HCT116 (cell line): ENCODE measurements around the gene MEOX1. TPM values are rescaled to one million over a fixed set of nuclear protein-coding genes. Genes with fewer than 3 reads are reported as not detected.

Experiments used
- ATAC-seq: fragments of 200-7000 bp; cut with Tn5 transposase; 2 replicates; pipeline ENCODE4 v1.9.1; 2020; ENCODE audit warnings: mild to moderate bottlenecking, moderate library complexity
- BruUV-seq: library from RNA; stranded (reverse); fragments of 400-500 nt; replicated peaks from 2 replicates; lab custom pipeline; 2021; lab: Mats Ljungman, UMichigan
- CTCF ChIA-PET: fragments of 300-600 bp; sonication (Branson Sonifier 250); formaldehyde crosslinking; loops from one replicate; lab custom pipeline; 2021; ENCODE audit warnings: antibody characterized with exemption; lab: Charles Lee
- POLR2A ChIA-PET: fragments of 300-600, 350-600 bp; sonication (Branson Sonifier 250); formaldehyde crosslinking; loops from one replicate; lab custom pipeline; 2021; ENCODE audit warnings: antibody characterized with exemption; lab: Charles Lee
- RAD21 ChIA-PET, 2 experiments: fragments of 300-600 bp; sonication (Branson Sonifier 250); formaldehyde crosslinking; loops; one replicate each; lab custom pipeline; 2023; ENCODE audit warnings: low total read pairs in 2 of 2; ENCODE audit not compliant: uncharacterized antibody in 2 of 2, unreplicated experiment in 2 of 2, low non-redundant PET in 1 of 2; lab: Charles Lee
- DNase-seq: peaks from one replicate; pipeline ENCODE4 v3.0.0-alpha.2; 2010; ENCODE audit warnings: low read depth, low spot score
- H2AFZ ChIP-seq: fragments of 200-600 bp; shearing (Covaris generic), sonication (generic); 2 replicates; pipeline ENCODE4 v1.6.1; 2017; ENCODE audit warnings: low read depth, mixed run types, mixed read lengths, antibody characterized with exemption, low read length; ENCODE audit not compliant: poor library complexity, severe bottlenecking
- H3K27ac ChIP-seq: 2 replicates; pipeline ENCODE4 v1.5.1; 2012; ENCODE audit warnings: low read depth, low read length
- H3K27me3 ChIP-seq: fragments of 200-600 bp; sonication (generic); 2 replicates; pipeline ENCODE4 v1.6.1; 2016; ENCODE audit warnings: mixed run types, low read length, mixed read lengths; ENCODE audit not compliant: insufficient read depth
- H3K36me3 ChIP-seq, 2 experiments: fragments of 200-500 bp in 1 of 2; fragments of 200-600 bp in 1 of 2; sonication (Bioruptor generic) in 1 of 2; sonication (generic) in 1 of 2; 2 replicates each; pipeline versions ENCODE4 v1.5.1 to v1.6.1; 2014 to 2016; ENCODE audit warnings: low read length in 2 of 2, inconsistent platforms in 1 of 2, mixed read lengths in 1 of 2, mixed run types in 1 of 2; ENCODE audit not compliant: insufficient read depth in 2 of 2, control insufficient read depth in 1 of 2
- H3K4me1 ChIP-seq, 2 experiments: fragments of 200-600 bp in 1 of 2; sonication (generic) in 1 of 2; 2 replicates each; pipeline versions ENCODE4 v1.5.1 to v1.6.1; 2012 to 2017; ENCODE audit warnings: low read length in 2 of 2, inconsistent platforms in 1 of 2, mild to moderate bottlenecking in 1 of 2, mixed read lengths in 1 of 2, mixed run types in 1 of 2, moderate library complexity in 1 of 2; ENCODE audit not compliant: insufficient read depth in 2 of 2, control insufficient read depth in 1 of 2
- H3K4me2 ChIP-seq: fragments of 200-600 bp; sonication (generic); 2 replicates; pipeline ENCODE4 v1.6.1; 2017; ENCODE audit warnings: mixed run types, low read length, mixed read lengths
- H3K4me3 ChIP-seq, 2 experiments: fragments of 200-600 bp in 1 of 2; sonication (generic) in 1 of 2; replicated peaks in 1 of 2; 2 replicates each; pipeline ENCODE4 v1.5.1; 2011 to 2016; ENCODE audit warnings: low read length in 2 of 2, control low read depth in 1 of 2, low read depth in 1 of 2, mild to moderate bottlenecking in 1 of 2, mixed read lengths in 1 of 2, mixed run types in 1 of 2
- H3K79me2 ChIP-seq: fragments of 200-600 bp; sonication (generic); 2 replicates; pipeline ENCODE4 v1.6.1; 2017; ENCODE audit warnings: mild to moderate bottlenecking, mixed run types, low read length, moderate library complexity, mixed read lengths; ENCODE audit not compliant: insufficient read depth
- H3K9ac ChIP-seq: fragments of 200-600 bp; sonication (generic); 2 replicates; pipeline ENCODE4 v1.6.1; 2016; ENCODE audit warnings: low read length, mixed read lengths
- H3K9me2 ChIP-seq: fragments of 200-600 bp; sonication (generic), shearing (Covaris generic); 2 replicates; pipeline ENCODE4 v1.6.1; 2017; ENCODE audit warnings: mixed run types, mild to moderate bottlenecking, moderate library complexity; ENCODE audit not compliant: insufficient read depth
- H3K9me3 ChIP-seq, 2 experiments: fragments of 200-500 bp in 1 of 2; fragments of 200-600 bp in 1 of 2; sonication (Bioruptor generic) in 1 of 2; sonication (generic) in 1 of 2; 2 replicates each; pipeline ENCODE4 v1.6.1; 2014 to 2017; ENCODE audit warnings: low read length in 2 of 2, mixed read lengths in 2 of 2, inconsistent platforms in 1 of 2, low read depth in 1 of 2, mild to moderate bottlenecking in 1 of 2, mixed run types in 1 of 2, moderate library complexity in 1 of 2; ENCODE audit not compliant: control insufficient read depth in 1 of 2, insufficient read depth in 1 of 2
- H4K20me1 ChIP-seq: fragments of 200-600 bp; sonication (generic), shearing (Covaris generic); 2 replicates; pipeline ENCODE4 v1.6.1; 2017; ENCODE audit warnings: mixed run types, mild to moderate bottlenecking, moderate library complexity; ENCODE audit not compliant: insufficient read depth
- CBX3 ChIP-seq: IDR thresholded peaks from 2 replicates; pipeline ENCODE4 v1.6.1; 2012; ENCODE audit warnings: low read depth
- CEBPB ChIP-seq: IDR thresholded peaks from 2 replicates; pipeline ENCODE4 v1.6.1; 2012; ENCODE audit warnings: low read depth
- EGR1 ChIP-seq: IDR thresholded peaks from 2 replicates; pipeline ENCODE4 v1.6.1; 2012; ENCODE audit warnings: low read depth
- ELF1 ChIP-seq: IDR thresholded peaks from 2 replicates; pipeline ENCODE4 v1.6.1; 2012; ENCODE audit warnings: low read depth, borderline replicate concordance
- EZH2 ChIP-seq: fragments of 200-600 bp; sonication (generic); IDR thresholded peaks from 2 replicates; pipeline ENCODE4 v1.6.1; 2017; ENCODE audit warnings: antibody characterized with exemption, mixed run types
- EZH2phosphoT487 ChIP-seq: fragments of 200-600 bp; IDR thresholded peaks from 2 replicates; pipeline ENCODE4 v1.6.1; 2018; ENCODE audit warnings: antibody characterized with exemption, borderline replicate concordance
- FOSL1 ChIP-seq: IDR thresholded peaks from 2 replicates; pipeline ENCODE4 v1.6.1; 2012; ENCODE audit warnings: low read depth
- POLR2AphosphoS5 ChIP-seq: IDR thresholded peaks from 2 replicates; pipeline ENCODE4 v1.6.1; 2011; ENCODE audit warnings: mild to moderate bottlenecking, low read depth, low read length, moderate library complexity
- RAD21 ChIP-seq: IDR thresholded peaks from 2 replicates; pipeline ENCODE4 v1.6.1; 2012; ENCODE audit warnings: low read depth, mild to moderate bottlenecking
- SIN3A ChIP-seq: IDR thresholded peaks from 2 replicates; pipeline ENCODE4 v1.6.1; 2012; ENCODE audit warnings: low read depth
- SP1 ChIP-seq: IDR thresholded peaks from 2 replicates; pipeline ENCODE4 v1.6.1; 2012; ENCODE audit warnings: low read depth
- TCF7L2 ChIP-seq: IDR thresholded peaks from 2 replicates; pipeline ENCODE4 v1.7.0; 2011; ENCODE audit warnings: borderline replicate concordance, inconsistent platforms; ENCODE audit not compliant: insufficient read depth, insufficient read length; ENCODE audit errors: extremely low read depth
- YY1 ChIP-seq: IDR thresholded peaks from 2 replicates; pipeline ENCODE4 v1.6.1; 2011; ENCODE audit warnings: low read length, low read depth, moderate library complexity, mild to moderate bottlenecking; ENCODE audit not compliant: insufficient replicate concordance; ENCODE audit errors: extremely low read depth
- ZFX ChIP-seq: fragments of 450-650 bp; IDR thresholded peaks from 2 replicates; pipeline ENCODE4 v1.6.1; 2017
- ZNF274 ChIP-seq: fragments of 200-500 bp; sonication (Bioruptor generic); IDR thresholded peaks from 2 replicates; pipeline ENCODE4 v1.6.1; 2014; ENCODE audit warnings: mild to moderate bottlenecking, low read depth, low read length, inconsistent platforms
- intact Hi-C: fragments of 100-400 bp; cut with micrococcal nuclease; formaldehyde crosslinking; loops from 2 replicates; pipeline ENCODE4 v1.10.0; 2022
- total RNA-seq: library from RNA; stranded (reverse); gene quantifications from one replicate; pipeline ENCODE4 v1.2.1, GENCODE V29; 2021; ENCODE audit not compliant: unreplicated experiment
- TF ChIP-seq, protein P1 (sequence below), 3 experiments: fragments of 200-600 bp in 1 of 3; sonication (generic) in 1 of 3; IDR thresholded peaks in 2 of 3; conservative IDR thresholded peaks in 1 of 3; 2 replicates each; pipeline ENCODE4 v1.5.1; 2012 to 2017; ENCODE audit warnings: low read depth in 2 of 3, low read length in 2 of 3, antibody characterized with exemption in 1 of 3, borderline replicate concordance in 1 of 3, control low read depth in 1 of 3, mild to moderate bottlenecking in 1 of 3, mixed read lengths in 1 of 3, mixed run types in 1 of 3, moderate library complexity in 1 of 3; ENCODE audit not compliant: insufficient read depth in 1 of 3
- TF ChIP-seq, protein P2 (sequence below): IDR thresholded peaks from 2 replicates; pipeline ENCODE4 v1.6.1; 2011; ENCODE audit warnings: mild to moderate bottlenecking, low read length, moderate library complexity; ENCODE audit not compliant: insufficient replicate concordance; ENCODE audit errors: extremely low read depth
- TF ChIP-seq, protein P3 (sequence below): IDR thresholded peaks from 2 replicates; pipeline ENCODE4 v1.6.1; 2012

The MEOX1 gene
- total RNA-seq, 1 experiment from 2014 or later, result not detected

DNA sequence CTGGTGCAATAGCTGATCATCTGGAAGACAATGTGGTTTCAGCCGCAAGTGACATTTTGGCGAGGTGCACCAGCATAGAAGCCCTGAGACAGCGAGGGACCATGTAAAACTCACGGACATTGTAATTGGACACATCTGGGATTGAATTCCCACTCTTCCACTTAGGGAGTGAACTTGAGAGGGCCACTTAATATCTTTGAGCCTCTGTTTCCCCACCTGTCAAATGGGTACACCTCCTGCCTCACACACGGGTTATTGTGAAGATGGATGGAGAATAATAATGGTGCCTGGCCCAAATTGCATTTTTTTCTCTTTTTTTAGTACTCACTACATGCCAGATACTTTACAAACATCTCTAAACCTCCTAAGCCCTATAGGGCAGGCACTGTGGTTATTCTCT is 45.5 kb upstream of the MEOX1 start:
- Histone ChIP-seq H3K4me3 (no peak overlapping the region), H4K20me1 (no peaks in the 10 kb centered on the region), H3K27me3 (no peaks in the 10 kb centered on the region), H3K9me2 (no peaks in the 10 kb centered on the region), H3K79me2 (no peaks in the 10 kb centered on the region), H2AFZ (no peak overlapping the region), H3K4me2 (no peak overlapping the region), H3K4me1 (no peaks in the 10 kb centered on the region), H3K9ac (no peak overlapping the region), H3K36me3 (no peaks in the 10 kb centered on the region), H3K27ac (no peak overlapping the region), H3K9me3 (no peaks in the 10 kb centered on the region)
- DNase-seq (no peak), ATAC-seq (no peak)
- ChIA-PET CTCF (no interaction called here), POLR2A (no interaction called here), RAD21 (no interaction called here)
- TF ChIP-seq TCF7L2 (no peak), YY1 (no peak), EGR1 (no peak), EZH2 (no peak), EZH2phosphoT487 (no peak), SP1 (no peak), ZFX (no peak), ZNF274 (no peak), SIN3A (no peak), POLR2AphosphoS5 (no peak), CEBPB (no peak), ELF1 (no peak), RAD21 (no peak), FOSL1 (no peak), CBX3 (no peak)
- TF ChIP-seq, protein P1, sequence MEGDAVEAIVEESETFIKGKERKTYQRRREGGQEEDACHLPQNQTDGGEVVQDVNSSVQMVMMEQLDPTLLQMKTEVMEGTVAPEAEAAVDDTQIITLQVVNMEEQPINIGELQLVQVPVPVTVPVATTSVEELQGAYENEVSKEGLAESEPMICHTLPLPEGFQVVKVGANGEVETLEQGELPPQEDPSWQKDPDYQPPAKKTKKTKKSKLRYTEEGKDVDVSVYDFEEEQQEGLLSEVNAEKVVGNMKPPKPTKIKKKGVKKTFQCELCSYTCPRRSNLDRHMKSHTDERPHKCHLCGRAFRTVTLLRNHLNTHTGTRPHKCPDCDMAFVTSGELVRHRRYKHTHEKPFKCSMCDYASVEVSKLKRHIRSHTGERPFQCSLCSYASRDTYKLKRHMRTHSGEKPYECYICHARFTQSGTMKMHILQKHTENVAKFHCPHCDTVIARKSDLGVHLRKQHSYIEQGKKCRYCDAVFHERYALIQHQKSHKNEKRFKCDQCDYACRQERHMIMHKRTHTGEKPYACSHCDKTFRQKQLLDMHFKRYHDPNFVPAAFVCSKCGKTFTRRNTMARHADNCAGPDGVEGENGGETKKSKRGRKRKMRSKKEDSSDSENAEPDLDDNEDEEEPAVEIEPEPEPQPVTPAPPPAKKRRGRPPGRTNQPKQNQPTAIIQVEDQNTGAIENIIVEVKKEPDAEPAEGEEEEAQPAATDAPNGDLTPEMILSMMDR (IDR thresholded peaks at IDR 0.05 in 2 of 3, conservative IDR thresholded peaks at IDR 0.05 in 1 of 3; ENCODE audit: borderline replicate concordance in 1 of 3, insufficient read depth in 1 of 3, low read depth in 2 of 3, low read length in 2 of 3), result no peak
- TF ChIP-seq, protein P2, sequence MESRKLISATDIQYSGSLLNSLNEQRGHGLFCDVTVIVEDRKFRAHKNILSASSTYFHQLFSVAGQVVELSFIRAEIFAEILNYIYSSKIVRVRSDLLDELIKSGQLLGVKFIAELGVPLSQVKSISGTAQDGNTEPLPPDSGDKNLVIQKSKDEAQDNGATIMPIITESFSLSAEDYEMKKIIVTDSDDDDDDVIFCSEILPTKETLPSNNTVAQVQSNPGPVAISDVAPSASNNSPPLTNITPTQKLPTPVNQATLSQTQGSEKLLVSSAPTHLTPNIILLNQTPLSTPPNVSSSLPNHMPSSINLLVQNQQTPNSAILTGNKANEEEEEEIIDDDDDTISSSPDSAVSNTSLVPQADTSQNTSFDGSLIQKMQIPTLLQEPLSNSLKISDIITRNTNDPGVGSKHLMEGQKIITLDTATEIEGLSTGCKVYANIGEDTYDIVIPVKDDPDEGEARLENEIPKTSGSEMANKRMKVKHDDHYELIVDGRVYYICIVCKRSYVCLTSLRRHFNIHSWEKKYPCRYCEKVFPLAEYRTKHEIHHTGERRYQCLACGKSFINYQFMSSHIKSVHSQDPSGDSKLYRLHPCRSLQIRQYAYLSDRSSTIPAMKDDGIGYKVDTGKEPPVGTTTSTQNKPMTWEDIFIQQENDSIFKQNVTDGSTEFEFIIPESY, result no peak
- TF ChIP-seq, protein P3, sequence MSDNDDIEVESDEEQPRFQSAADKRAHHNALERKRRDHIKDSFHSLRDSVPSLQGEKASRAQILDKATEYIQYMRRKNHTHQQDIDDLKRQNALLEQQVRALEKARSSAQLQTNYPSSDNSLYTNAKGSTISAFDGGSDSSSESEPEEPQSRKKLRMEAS, result no peak
- BruUV-seq, result no TSS peak
- intact Hi-C loops, result no loop called here
